ENCODE data around the gene CRX. TPM values are rescaled to one million over a fixed set of nuclear protein-coding genes. Genes with fewer than 3 reads are reported as not detected.

The CRX gene
- total RNA-seq, 1 donor from 2014 or later: not detected

DNA sequence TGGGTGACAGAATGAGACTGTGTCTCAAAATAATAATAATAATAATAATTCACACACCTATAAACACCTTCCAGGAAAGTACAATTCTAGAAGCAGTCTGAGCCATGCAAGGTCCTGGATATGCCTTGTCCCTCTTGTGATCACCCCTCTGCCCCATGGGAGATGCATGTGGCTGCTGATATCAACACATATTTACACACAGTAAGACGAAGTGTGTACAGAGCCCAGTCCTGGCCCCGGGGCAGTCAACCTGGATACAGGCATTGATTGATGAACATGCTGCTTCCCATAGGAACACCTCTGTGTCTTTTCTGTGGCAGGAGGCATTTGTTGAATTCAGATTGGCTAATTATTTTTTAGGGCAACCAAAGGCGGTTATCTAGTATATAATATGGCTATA is 61.2 kb downstream of the CRX start:
- DNase-seq (ENCODE audit: extremely low spot score, unreplicated experiment): no peak
- no peaks in the 10 kb centered on the region for H3K9me3 Mint-ChIP-seq (ENCODE audit: unreplicated experiment)
- no peak overlapping the region for H3K4me3 Mint-ChIP-seq (ENCODE audit: unreplicated experiment)
- H3K27me3 Mint-ChIP-seq (ENCODE audit: unreplicated experiment): peaks cover 24% of the 10 kb centered on the region
- H3K27ac Mint-ChIP-seq (ENCODE audit: unreplicated experiment): no peak overlapping the region
- no peaks in the 10 kb centered on the region for H3K4me1 Mint-ChIP-seq (ENCODE audit: unreplicated experiment)
- TF ChIP-seq, protein P1, sequence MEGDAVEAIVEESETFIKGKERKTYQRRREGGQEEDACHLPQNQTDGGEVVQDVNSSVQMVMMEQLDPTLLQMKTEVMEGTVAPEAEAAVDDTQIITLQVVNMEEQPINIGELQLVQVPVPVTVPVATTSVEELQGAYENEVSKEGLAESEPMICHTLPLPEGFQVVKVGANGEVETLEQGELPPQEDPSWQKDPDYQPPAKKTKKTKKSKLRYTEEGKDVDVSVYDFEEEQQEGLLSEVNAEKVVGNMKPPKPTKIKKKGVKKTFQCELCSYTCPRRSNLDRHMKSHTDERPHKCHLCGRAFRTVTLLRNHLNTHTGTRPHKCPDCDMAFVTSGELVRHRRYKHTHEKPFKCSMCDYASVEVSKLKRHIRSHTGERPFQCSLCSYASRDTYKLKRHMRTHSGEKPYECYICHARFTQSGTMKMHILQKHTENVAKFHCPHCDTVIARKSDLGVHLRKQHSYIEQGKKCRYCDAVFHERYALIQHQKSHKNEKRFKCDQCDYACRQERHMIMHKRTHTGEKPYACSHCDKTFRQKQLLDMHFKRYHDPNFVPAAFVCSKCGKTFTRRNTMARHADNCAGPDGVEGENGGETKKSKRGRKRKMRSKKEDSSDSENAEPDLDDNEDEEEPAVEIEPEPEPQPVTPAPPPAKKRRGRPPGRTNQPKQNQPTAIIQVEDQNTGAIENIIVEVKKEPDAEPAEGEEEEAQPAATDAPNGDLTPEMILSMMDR (IDR thresholded peaks at IDR 0.05): no peak
- H3K36me3 Mint-ChIP-seq (ENCODE audit: unreplicated experiment): no peaks in the 10 kb centered on the region

DNA sequence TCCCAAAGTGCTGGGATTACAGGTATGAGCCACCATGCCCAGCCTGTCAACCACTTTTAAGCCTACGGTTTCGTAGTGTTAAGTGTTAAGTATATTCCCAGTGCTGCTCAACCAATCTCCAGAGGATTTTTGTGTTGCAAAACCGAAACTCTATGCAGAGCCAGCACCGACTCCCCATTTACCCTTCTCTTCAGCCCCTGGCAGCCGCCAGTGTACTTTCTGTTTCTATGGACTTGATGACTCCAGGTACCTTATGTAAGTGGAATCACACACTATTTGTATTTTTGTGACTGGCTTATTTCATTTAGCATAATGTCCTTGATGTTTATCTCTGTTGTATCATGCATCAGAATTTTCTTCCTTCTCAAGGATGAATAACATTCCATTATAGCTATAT is 63.3 kb downstream of the CRX start:
- Mint-ChIP-seq H3K4me1 (ENCODE audit: unreplicated experiment) (no peaks in the 10 kb centered on the region), H3K36me3 (ENCODE audit: unreplicated experiment) (no peaks in the 10 kb centered on the region), H3K4me3 (ENCODE audit: unreplicated experiment) (no peak overlapping the region), H3K27me3 (ENCODE audit: unreplicated experiment) (peaks cover 24% of the 10 kb centered on the region), H3K9me3 (ENCODE audit: unreplicated experiment) (no peaks in the 10 kb centered on the region), H3K27ac (ENCODE audit: unreplicated experiment) (no peak overlapping the region)
- TF ChIP-seq, protein P1 (IDR thresholded peaks at IDR 0.05): no peak
- DNase-seq (ENCODE audit: extremely low spot score, unreplicated experiment): no peak

DNA sequence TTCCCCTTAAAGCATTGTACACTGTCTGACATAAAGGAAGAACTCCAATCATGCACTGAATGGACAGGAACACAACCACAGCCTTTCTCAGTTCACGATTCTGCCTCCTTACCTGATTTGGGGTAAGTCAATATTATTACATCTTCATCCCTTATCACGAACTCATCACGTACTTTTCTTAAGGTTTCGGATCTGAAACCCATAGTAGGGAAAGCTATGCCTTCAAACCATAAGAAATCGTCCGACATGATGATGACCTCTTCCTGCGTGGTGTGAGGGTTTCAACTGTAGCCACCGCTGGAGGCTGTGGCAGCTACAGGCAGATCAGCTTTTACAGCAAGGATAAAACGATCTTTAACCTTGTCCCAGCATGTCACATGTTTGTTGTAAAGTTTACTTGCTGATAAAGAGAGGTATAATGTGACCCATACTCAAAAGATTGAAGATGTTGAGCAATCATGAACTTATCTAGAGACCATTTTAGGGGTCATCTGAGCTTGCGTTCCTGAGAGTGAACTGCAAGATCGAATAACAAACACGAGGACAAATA is 64.3 kb downstream of the CRX start, which contains the start of gene SULT2A1:
Gene SULT2A1, minus strand, starts transcription at position 306 of the 550 bp plus-strand sequence. Its CDS starts 58 bp downstream, at position 248.
- H3K9me3 Mint-ChIP-seq (ENCODE audit: unreplicated experiment): no peaks in the 10 kb centered on the region
- no peak for DNase-seq (ENCODE audit: extremely low spot score, unreplicated experiment)
- TF ChIP-seq, protein P1 (IDR thresholded peaks at IDR 0.05): no peak
- no peak within 1 kb of the TSS for H3K4me3 Mint-ChIP-seq (ENCODE audit: unreplicated experiment)
- no peaks in the 10 kb centered on the region for H3K36me3 Mint-ChIP-seq (ENCODE audit: unreplicated experiment)
- no peaks in the 10 kb centered on the region for H3K4me1 Mint-ChIP-seq (ENCODE audit: unreplicated experiment)
- peaks cover 24% of the 10 kb centered on the region for H3K27me3 Mint-ChIP-seq (ENCODE audit: unreplicated experiment)
- H3K27ac Mint-ChIP-seq (ENCODE audit: unreplicated experiment): no peak within 1 kb of the TSS

DNA sequence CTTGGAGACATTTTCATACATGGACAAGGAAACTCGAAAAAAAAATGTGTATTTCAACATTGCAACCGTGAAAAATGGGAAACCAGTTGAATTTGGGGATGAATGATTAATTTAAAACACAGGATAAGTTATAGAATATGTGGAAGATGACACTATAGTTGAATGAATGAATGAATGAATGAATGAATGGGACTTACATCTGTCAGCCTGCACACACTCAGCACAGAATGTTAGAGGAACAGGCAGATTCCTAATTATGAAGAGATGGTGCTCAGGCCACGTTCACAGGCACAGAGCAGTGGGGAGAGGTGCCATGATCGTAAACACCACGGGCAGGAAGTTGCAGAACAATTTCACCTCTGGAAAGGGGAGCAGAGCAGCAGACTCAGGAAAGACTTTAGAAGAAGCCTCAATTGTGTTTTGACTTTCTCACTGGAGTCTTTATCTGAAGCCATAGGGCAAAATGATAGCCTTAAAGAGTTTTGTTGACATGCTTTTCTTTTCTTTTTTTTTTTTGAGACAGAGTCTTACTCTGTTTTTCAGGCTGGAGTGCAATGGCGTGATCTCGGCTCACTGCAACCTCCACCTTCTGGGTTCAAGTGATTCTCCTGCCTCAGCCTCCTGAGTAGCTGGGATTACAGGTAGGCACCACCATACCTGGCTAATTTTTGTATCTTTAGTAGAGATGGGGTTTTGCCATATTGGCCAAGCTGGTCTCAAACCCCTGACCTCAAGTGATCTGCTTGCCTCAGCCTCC is 69.3 kb downstream of the CRX start:
- Mint-ChIP-seq H3K27me3 (ENCODE audit: unreplicated experiment) (peaks cover 7% of the 10 kb centered on the region), H3K9me3 (ENCODE audit: unreplicated experiment) (peaks cover 3% of the 10 kb centered on the region), H3K4me3 (ENCODE audit: unreplicated experiment) (no peak overlapping the region), H3K36me3 (ENCODE audit: unreplicated experiment) (no peaks in the 10 kb centered on the region), H3K4me1 (ENCODE audit: unreplicated experiment) (no peaks in the 10 kb centered on the region), H3K27ac (ENCODE audit: unreplicated experiment) (no peak overlapping the region)
- TF ChIP-seq, protein P1 (IDR thresholded peaks at IDR 0.05): no peak
- DNase-seq (ENCODE audit: extremely low spot score, unreplicated experiment): no peak

DNA sequence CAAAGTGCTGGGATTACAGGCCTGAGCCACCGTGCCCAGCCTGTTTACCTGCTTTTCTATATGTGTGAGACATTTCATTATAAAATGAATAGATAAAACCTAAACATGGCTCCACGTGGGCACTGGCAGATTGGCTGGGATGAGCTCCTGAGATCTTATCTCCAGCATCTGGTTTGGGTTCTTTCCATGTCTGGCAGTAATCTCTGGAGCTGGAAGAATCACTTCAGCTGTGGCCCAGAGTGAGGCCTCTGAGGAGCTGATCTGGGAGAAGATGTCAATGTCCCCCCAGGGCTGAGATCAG is 69.8 kb downstream of the CRX start:
- H3K4me3 Mint-ChIP-seq (ENCODE audit: unreplicated experiment): no peak overlapping the region
- no peaks in the 10 kb centered on the region for H3K36me3 Mint-ChIP-seq (ENCODE audit: unreplicated experiment)
- DNase-seq (ENCODE audit: extremely low spot score, unreplicated experiment): no peak
- H3K4me1 Mint-ChIP-seq (ENCODE audit: unreplicated experiment): no peaks in the 10 kb centered on the region
- H3K27me3 Mint-ChIP-seq (ENCODE audit: unreplicated experiment): peaks cover 4% of the 10 kb centered on the region
- TF ChIP-seq, protein P1 (IDR thresholded peaks at IDR 0.05): no peak
- H3K9me3 Mint-ChIP-seq (ENCODE audit: unreplicated experiment): peaks cover 6% of the 10 kb centered on the region
- no peak overlapping the region for H3K27ac Mint-ChIP-seq (ENCODE audit: unreplicated experiment)
